Esophagus squamous epithelium (tissue), 4 donors: Measurements from ENCODE around the gene REV3L.

Source experiments
- CTCF ChIP-seq, 6 experiments: fragments of 450-650 bp in 4 of 6; fragments of 200-600 bp in 2 of 6; sonication (generic) in 2 of 6; IDR thresholded peaks; one replicate each; pipeline ENCODE4 v1.5.1; 2016 to 2019; ENCODE audit warnings: antibody characterized with exemption in 6 of 6, mild to moderate bottlenecking in 4 of 6, moderate library complexity in 4 of 6
- POLR2A ChIP-seq, 4 donors: fragments of 450-650 bp; IDR thresholded peaks; one replicate each; pipeline ENCODE4 v1.6.1; 2017; ENCODE audit warnings: antibody characterized with exemption in 4 of 4, mild to moderate bottlenecking in 4 of 4, moderate library complexity in 3 of 4

- no peak for TF ChIP-seq CTCF (IDR thresholded peaks at IDR 0.05)
- TF ChIP-seq POLR2A (IDR thresholded peaks at IDR 0.05), result no peak
These were observed 124.6 kb downstream of the REV3L start for GRCh38 chr6:111358454-111358853.
